SK-N-MC (cell line): Measurements from ENCODE around the gene BAZ1A.

Source experiments
- EZH2 ChIP-seq: fragments of 200-600 bp; sonication (generic); IDR thresholded peaks from one replicate; pipeline ENCODE4 v1.6.1; 2017; ENCODE audit warnings: antibody characterized with exemption
- FOXP2 ChIP-seq: optimal IDR thresholded peaks from 2 replicates; pipeline ENCODE3; 2011; ENCODE audit warnings: mild to moderate bottlenecking, moderate library complexity; ENCODE audit not compliant: insufficient read depth; ENCODE audit errors: extremely low read length, control extremely low read depth
- POLR2AphosphoS5 ChIP-seq: IDR thresholded peaks from 2 replicates; pipeline ENCODE4 v1.6.1; 2012; ENCODE audit warnings: mild to moderate bottlenecking, low read depth, low read length, borderline replicate concordance

- TF ChIP-seq EZH2 (no peak), POLR2AphosphoS5 (no peak), FOXP2 (no peak)
Observed at GRCh38 chr14:34749408-34749807, 125.8 kb downstream of the BAZ1A start.
